GM21786 (cell line): ENCODE data around the gene RTKN.

Source experiments
- ATAC-seq: cut with Tn5 transposase; IDR thresholded peaks from one replicate; pipeline ENCODE4 v1.9.1; 2021; ENCODE audit not compliant: unreplicated experiment

Gene RTKN

DNA sequence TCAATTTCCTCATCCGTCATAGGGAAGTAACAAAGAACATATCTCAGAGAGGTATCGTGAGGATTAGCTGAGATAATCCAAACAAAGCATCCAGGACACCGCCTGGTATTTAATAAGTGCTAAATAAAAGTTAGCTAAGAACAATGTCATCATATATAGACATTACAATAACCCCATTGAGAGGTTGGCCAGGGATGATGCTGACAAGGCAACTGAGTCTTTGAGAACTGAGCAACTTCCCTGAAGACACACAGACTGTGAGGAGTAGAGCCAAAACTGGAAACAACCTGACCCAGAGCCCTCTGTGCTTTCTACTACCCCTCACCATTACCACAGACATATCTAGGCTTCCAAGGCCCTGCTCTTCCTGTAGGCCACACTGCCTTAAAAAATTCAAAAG is 60.0 kb downstream of the RTKN start:
- ATAC-seq: no peak

- no peak for ATAC-seq
Measured at GRCh38 chr2:74379851-74380789, 61.6 kb downstream of the RTKN start, which contains the start of gene DCTN1. Gene DCTN1, minus strand, starts transcription at chr2:74380311. Its CDS starts 274 bp downstream, at chr2:74380037.

DNA sequence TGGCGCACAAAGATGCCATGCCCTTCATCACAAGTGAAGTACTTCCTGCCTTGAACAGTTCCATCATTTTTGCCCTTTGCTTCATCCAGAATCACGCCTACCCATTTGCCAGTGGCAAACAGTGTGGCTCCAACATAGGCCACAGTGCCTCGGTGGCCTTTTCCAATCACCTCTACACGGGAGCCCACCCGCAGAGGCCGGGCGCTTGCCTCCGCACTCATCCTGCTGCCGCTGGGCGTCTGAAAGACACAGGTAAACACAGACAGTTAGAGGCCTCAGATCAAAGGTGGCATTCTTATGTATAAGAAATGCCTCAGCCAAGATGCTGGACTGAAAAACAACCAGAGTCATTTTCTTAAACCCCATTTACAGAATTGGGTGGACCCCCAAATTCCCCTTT is 63.7 kb downstream of the RTKN start:
- ATAC-seq: no peak

GRCh38 chr2:74375838-74376237 is 65.9 kb downstream of the RTKN start:
- ATAC-seq: no peak
